ENCODE data around the gene ETV2. TPM values are rescaled to one million over a fixed set of nuclear protein-coding genes. Genes with fewer than 3 reads are reported as not detected.
A peak's percentile ranks its signal among the peaks of the same experiment; 100 is the strongest.

The ETV2 gene
- total RNA-seq, 2 experiments from 2014 or later = 1.2 to 1.4 TPM

DNA sequence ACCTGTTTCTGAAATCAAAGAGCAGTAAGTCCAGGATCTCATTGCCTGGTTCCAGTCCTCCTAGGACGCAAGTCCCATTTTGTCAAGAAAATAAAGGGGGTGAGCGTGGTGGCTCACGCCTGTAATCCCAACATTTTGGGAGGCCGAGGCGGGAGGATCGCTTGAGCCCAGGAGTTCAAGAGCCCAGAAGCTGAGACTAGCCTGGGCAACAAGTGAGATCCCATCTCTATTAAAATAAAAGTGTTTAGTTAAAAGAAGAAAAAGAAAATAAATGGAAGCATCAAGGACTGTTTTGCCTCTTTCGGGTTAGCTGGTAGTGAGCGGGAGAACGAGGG is 29.4 kb upstream of the ETV2 start:
- POLR2A ChIA-PET = interaction anchor here (1.3 to 2.1 kb wide), 5 partner anchors 11 to 49 kb away, joined by 3 to 13 read pairs (median 5); partner anchors contain the start of gene ATP4A
- Mint-ChIP-seq H3K27me3 (peaks cover 2% of the 10 kb centered on the region), H3K36me3 (ENCODE audit: low read depth) (peaks cover 12% of the 10 kb centered on the region), H3K4me3 (peak overlapping the region; percentile 84), H3K27ac (peak overlapping the region; percentile 94), H3K9me3 (peaks cover 9% of the 10 kb centered on the region), H3K4me1 (ENCODE audit: low read depth) (peaks cover 23% of the 10 kb centered on the region)
- ATAC-seq = no peak
- intact Hi-C loops (cut with micrococcal nuclease) = no loop called here
- no peak for DNase-seq
- CTCF ChIA-PET = interaction anchor here (0.9 to 4.3 kb wide), 3 partner anchors 20 to 64 kb away, joined by 3 to 19 read pairs (median 4); no protein-coding TSS in a partner anchor
- TF ChIP-seq, protein P1, sequence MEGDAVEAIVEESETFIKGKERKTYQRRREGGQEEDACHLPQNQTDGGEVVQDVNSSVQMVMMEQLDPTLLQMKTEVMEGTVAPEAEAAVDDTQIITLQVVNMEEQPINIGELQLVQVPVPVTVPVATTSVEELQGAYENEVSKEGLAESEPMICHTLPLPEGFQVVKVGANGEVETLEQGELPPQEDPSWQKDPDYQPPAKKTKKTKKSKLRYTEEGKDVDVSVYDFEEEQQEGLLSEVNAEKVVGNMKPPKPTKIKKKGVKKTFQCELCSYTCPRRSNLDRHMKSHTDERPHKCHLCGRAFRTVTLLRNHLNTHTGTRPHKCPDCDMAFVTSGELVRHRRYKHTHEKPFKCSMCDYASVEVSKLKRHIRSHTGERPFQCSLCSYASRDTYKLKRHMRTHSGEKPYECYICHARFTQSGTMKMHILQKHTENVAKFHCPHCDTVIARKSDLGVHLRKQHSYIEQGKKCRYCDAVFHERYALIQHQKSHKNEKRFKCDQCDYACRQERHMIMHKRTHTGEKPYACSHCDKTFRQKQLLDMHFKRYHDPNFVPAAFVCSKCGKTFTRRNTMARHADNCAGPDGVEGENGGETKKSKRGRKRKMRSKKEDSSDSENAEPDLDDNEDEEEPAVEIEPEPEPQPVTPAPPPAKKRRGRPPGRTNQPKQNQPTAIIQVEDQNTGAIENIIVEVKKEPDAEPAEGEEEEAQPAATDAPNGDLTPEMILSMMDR (IDR thresholded peaks at IDR 0.05) = no peak

DNA sequence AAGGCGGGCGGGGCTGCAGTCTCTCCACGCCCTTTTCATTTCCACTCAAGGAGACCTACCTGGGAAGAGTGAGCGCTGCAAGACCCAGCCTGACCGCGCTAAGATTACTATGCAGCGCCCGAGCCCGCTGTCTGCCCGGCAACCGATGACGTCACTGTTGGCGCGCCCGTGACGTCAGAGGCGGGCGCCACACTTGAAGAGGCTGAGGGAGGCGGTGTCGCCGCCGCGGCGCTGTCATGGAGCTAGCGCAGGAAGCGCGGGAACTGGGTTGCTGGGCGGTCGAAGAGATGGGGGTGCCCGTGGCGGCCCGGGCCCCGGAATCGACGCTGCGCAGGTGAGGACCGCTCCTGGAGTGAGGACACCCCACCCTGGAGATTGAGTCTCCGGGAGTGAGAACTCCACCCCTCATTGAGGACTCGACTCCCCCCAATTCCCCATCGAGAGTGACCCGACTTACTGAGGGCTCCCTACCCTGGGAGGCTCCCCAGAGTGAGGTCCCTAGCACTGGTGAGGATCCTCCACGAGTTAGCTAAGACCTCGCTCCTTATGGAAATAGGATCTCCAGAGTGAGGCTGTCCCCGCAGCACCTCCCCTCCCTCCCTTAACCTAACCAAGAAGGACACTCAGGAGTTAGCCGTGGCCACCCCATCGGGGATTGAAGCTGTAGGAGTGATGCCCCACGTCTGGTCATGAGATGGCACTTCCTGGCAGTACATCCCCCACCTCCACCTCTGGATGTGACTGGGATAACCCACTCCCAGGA is 28.8 kb upstream of the ETV2 start, which contains the start of gene HAUS5:
Gene HAUS5, plus strand, starts transcription at position 177 of the 763 bp plus-strand sequence. Its CDS starts 60 bp downstream, at position 237.
- CTCF ChIA-PET = interaction anchor here (0.9 to 4.3 kb wide), 3 partner anchors 55 to 118 kb away, joined by 3 to 19 read pairs (median 5); no protein-coding TSS in a partner anchor

DNA sequence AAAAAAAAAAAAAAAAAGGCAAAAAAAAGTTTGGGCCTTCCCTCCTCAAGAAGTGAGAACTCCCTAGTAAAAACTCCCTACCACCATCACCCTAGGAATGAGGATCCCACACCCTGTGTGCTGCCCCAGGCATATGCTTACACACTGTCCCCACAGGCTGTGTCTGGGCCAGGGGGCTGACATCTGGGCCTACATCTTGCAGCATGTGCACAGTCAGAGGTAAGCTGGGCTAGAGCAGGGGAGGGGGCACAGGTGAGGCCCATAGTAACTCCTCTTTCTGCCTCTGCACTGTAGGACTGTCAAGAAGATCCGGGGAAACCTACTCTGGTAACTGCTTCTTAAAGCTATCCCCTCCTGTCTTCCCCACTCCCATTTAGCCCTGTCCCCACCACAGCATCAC is 28.0 kb upstream of the ETV2 start:
- peaks cover 9% of the 10 kb centered on the region for H3K36me3 Mint-ChIP-seq (ENCODE audit: low read depth)
- POLR2A ChIA-PET = interaction anchor here (1.0 to 2.1 kb wide), 8 partner anchors 9 to 129 kb away, joined by 3 to 13 read pairs (median 5); partner anchors contain the start of genes IGFLR1 and RBM42
- H3K4me3 Mint-ChIP-seq = peak overlapping the region; percentile 84
- no peaks in the 10 kb centered on the region for H3K27me3 Mint-ChIP-seq
- intact Hi-C loops (cut with micrococcal nuclease) = no loop called here
- no peak for ATAC-seq
- TF ChIP-seq, protein P1 (IDR thresholded peaks at IDR 0.05) = no peak
- CTCF ChIA-PET = interaction anchor here (1.0 to 4.3 kb wide), 2 partner anchors 65 to 118 kb away, joined by 5 to 19 read pairs; no protein-coding TSS in a partner anchor
- DNase-seq = no peak
- H3K4me1 Mint-ChIP-seq (ENCODE audit: low read depth) = peaks cover 23% of the 10 kb centered on the region
- H3K9me3 Mint-ChIP-seq = peaks cover under 1% of the 10 kb centered on the region
- peak overlapping the region; percentile 46 for H3K27ac Mint-ChIP-seq

More for the DNA sequence above, 28.8 kb upstream of the ETV2 start, which contains the start of gene HAUS5:
- peaks cover 6% of the 10 kb centered on the region for H3K9me3 Mint-ChIP-seq
- H3K36me3 Mint-ChIP-seq (ENCODE audit: low read depth) = peaks cover 9% of the 10 kb centered on the region
- H3K4me1 Mint-ChIP-seq (ENCODE audit: low read depth) = peaks cover 23% of the 10 kb centered on the region
- H3K27me3 Mint-ChIP-seq = no peaks in the 10 kb centered on the region
- intact Hi-C loops (cut with micrococcal nuclease) = no loop called here
- POLR2A ChIA-PET = interaction anchor here (0.6 to 2.1 kb wide), 10 partner anchors 10 to 128 kb away, joined by 3 to 13 read pairs (median 4); partner anchors contain the start of genes ATP4A and RBM42
- peak; percentile 96 for ATAC-seq
- TF ChIP-seq, protein P1 (IDR thresholded peaks at IDR 0.05) = no peak
- H3K4me3 Mint-ChIP-seq = peak within 1 kb of the TSS; percentile 84
- peak within 1 kb of the TSS; percentile 94 for H3K27ac Mint-ChIP-seq
- DNase-seq = peak; percentile 98

DNA sequence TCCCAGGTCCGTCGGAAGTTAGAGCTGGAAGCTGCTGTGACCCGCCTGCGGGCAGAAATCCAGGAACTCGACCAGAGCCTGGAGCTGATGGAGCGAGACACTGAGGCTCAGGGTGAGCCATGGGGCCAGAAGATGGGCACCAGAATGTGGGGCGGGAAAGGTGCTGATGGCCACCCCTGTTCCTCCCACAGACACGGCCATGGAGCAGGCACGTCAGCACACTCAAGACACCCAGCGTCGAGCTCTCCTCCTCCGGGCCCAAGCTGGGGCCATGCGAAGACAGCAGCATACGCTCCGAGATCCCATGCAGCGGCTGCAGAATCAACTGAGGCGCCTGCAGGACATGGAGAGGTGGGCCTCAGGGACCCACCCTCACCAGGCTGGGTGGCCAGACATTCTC is 26.5 kb upstream of the ETV2 start:
- ATAC-seq = no peak
- TF ChIP-seq, protein P1 (IDR thresholded peaks at IDR 0.05) = no peak
- no peak for DNase-seq
- Mint-ChIP-seq H3K27me3 (no peaks in the 10 kb centered on the region), H3K9me3 (no peaks in the 10 kb centered on the region), H3K27ac (no peak overlapping the region), H3K36me3 (ENCODE audit: low read depth) (peaks cover 9% of the 10 kb centered on the region), H3K4me3 (no peak overlapping the region), H3K4me1 (ENCODE audit: low read depth) (peaks cover 17% of the 10 kb centered on the region)
- CTCF ChIA-PET = interaction anchor here (1.2 kb wide), 1 partner anchor 104 kb away, joined by 3 read pairs; no protein-coding TSS in a partner anchor
- POLR2A ChIA-PET = interaction anchor here (0.8 kb wide), 1 partner anchor 27 kb away, joined by 4 read pairs; no protein-coding TSS in a partner anchor
- intact Hi-C loops (cut with micrococcal nuclease) = no loop called here

Measured in activated CD8-positive, alpha-beta T cell treated with anti-CD3 and anti-CD28 coated beads for 36 hours (primary cell).